ENCODE data around the gene CEBPZ. TPM values are rescaled to one million over a fixed set of nuclear protein-coding genes. Genes with fewer than 3 reads are reported as not detected.

CEBPZ gene
- total and polyA plus RNA-seq, 10 of the 15 experiments (the other 5 are each of a cell fraction or from before 2014, with no cell fraction given), result 29.4 to 89.2 (median 49.5) TPM

DNA sequence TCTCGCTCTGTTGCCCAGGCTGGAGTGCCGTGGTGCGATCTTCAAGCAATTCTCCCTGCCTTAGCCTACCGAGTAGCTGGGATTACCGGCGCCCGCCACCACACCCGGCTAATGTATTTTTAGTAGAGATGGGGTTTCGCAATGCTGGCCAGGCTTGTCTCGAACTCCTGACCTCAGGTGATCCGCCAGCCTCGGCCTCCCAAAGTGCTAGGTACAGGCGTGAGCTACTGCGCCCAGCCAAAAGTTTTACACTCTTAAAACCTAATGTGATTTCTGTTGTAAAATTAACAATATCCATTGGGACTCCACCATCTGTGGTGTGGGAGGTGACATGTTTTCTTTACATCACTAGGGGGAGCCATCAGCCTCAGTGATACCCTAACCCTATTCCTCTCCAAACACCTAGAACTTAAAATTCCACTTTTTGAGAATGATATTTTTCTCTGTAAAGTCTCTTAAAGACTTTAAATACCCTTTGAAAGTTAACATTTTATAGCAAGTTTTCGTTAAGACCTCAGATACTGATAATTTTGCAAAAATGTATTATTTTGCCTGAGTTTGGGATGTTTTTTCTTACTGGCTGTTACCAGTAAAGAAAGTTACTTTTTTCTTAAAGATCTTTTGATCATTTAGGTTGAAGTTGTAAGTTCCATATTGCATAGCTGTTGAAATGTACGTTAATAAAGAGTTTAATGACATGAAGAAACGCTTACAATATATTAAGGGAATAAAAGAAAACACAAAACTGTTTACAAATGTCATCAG, 63.0 kb downstream of the CEBPZ start:
- BruUV-seq (replicated peaks), result no TSS peak
- CTCF ChIA-PET, result interaction anchor here (0.6 to 3.4 kb wide), 45 partner anchors 8 to 1340 kb away, joined by 3 to 23 read pairs (median 4); partner anchors contain the start of genes EIF2AK2 and SULT6B1
- POLR2A ChIA-PET, result no interaction called here
- H3K4me1 ChIP-seq (ENCODE audit: control insufficient read depth, insufficient read depth, low read length), result no peaks in the 10 kb centered on the region
- no peak overlapping the region for H3K4me3 ChIP-seq
- no peaks in the 10 kb centered on the region for H3K79me2 ChIP-seq (ENCODE audit: control insufficient read depth, insufficient read depth, low read length)
- SMC1A ChIA-PET (ENCODE audit: uncharacterized antibody, unreplicated experiment), result interaction anchor here (0.8 to 2.2 kb wide), 14 partner anchors 10 to 709 kb away, joined by 3 to 10 read pairs (median 4); partner anchors contain the start of genes CEBPZ, EIF2AK2 and NDUFAF7
- no peaks in the 10 kb centered on the region for H4K20me1 ChIP-seq (ENCODE audit: control insufficient read depth, insufficient read depth)
- FAIRE-seq (peak; percentile 92), ATAC-seq (peak; percentile 91), DNase-seq (ENCODE audit: low read depth, low spot score) (no peak)
- H3K27ac ChIP-seq (ENCODE audit: control insufficient read depth, insufficient read depth), result no peak overlapping the region
- H3K9me3 ChIP-seq (replicated peaks; ENCODE audit: control insufficient read depth, insufficient read depth, low read length), result no peaks in the 10 kb centered on the region; the same call in 1 of the 3 replicates
- TF ChIP-seq, protein P1, sequence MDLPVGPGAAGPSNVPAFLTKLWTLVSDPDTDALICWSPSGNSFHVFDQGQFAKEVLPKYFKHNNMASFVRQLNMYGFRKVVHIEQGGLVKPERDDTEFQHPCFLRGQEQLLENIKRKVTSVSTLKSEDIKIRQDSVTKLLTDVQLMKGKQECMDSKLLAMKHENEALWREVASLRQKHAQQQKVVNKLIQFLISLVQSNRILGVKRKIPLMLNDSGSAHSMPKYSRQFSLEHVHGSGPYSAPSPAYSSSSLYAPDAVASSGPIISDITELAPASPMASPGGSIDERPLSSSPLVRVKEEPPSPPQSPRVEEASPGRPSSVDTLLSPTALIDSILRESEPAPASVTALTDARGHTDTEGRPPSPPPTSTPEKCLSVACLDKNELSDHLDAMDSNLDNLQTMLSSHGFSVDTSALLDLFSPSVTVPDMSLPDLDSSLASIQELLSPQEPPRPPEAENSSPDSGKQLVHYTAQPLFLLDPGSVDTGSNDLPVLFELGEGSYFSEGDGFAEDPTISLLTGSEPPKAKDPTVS (IDR thresholded peaks at IDR 0.05; ENCODE audit: low read depth, low read length), result no peak
- TF ChIP-seq RAD21 (IDR thresholded peaks at IDR 0.05; ENCODE audit: insufficient read depth, low read depth, low read length) (peak; percentile 73), SMC3 (IDR thresholded peaks at IDR 0.05; ENCODE audit: borderline replicate concordance, low read length) (peak; percentile 54; the same call in 1 of the 2 replicates), SRF (IDR thresholded peaks at IDR 0.05; ENCODE audit: low read depth in 2 of 2, low read length in 2 of 2) (no peak)
- TF ChIP-seq, protein P2, sequence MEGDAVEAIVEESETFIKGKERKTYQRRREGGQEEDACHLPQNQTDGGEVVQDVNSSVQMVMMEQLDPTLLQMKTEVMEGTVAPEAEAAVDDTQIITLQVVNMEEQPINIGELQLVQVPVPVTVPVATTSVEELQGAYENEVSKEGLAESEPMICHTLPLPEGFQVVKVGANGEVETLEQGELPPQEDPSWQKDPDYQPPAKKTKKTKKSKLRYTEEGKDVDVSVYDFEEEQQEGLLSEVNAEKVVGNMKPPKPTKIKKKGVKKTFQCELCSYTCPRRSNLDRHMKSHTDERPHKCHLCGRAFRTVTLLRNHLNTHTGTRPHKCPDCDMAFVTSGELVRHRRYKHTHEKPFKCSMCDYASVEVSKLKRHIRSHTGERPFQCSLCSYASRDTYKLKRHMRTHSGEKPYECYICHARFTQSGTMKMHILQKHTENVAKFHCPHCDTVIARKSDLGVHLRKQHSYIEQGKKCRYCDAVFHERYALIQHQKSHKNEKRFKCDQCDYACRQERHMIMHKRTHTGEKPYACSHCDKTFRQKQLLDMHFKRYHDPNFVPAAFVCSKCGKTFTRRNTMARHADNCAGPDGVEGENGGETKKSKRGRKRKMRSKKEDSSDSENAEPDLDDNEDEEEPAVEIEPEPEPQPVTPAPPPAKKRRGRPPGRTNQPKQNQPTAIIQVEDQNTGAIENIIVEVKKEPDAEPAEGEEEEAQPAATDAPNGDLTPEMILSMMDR (IDR thresholded peaks at IDR 0.05 in 2 of 3, conservative IDR thresholded peaks at IDR 0.05 in 1 of 3; ENCODE audit: control insufficient read depth in 2 of 3, extremely low read depth in 1 of 3, insufficient read depth in 1 of 3, low read depth in 3 of 3, low read length in 3 of 3), result peak; percentile 70 to 75 (median 73)
- no peak overlapping the region for H2AFZ ChIP-seq (ENCODE audit: control insufficient read depth, low read depth, low read length)
- intact Hi-C loops (cut with micrococcal nuclease; ENCODE audit: unreplicated experiment), result loop anchor here (1.0 to 10.0 kb wide), 4 partner anchors 114 to 709 kb away; no protein-coding TSS in a partner anchor
- no peak overlapping the region for H3K9ac ChIP-seq (ENCODE audit: control insufficient read depth, insufficient read depth, low read length)
- WGBS (ENCODE audit: insufficient coverage, insufficient replicate concordance, low lambda C conversion rate, missing lambda C conversion rate), result 27% methylated on average over 17 of the region's 17 CpGs
- RAD21 ChIA-PET (ENCODE audit: unreplicated experiment), result interaction anchor here (1.0 to 2.0 kb wide), 5 partner anchors 12 to 709 kb away, joined by 3 to 7 read pairs (median 4); partner anchors contain the start of gene EIF2AK2
- in situ Hi-C loops (cut with MboI), result no loop called here
- H3K4me2 ChIP-seq (ENCODE audit: control insufficient read depth, insufficient read depth), result no peak overlapping the region
- no peaks in the 10 kb centered on the region for H3K36me3 ChIP-seq (ENCODE audit: control insufficient read depth in 2 of 2, insufficient read depth in 2 of 2, low read length in 1 of 2)
- H3K27me3 ChIP-seq (replicated peaks in 1 of 2; ENCODE audit: control insufficient read depth in 2 of 2, insufficient read depth in 2 of 2, low read length in 1 of 2), result no peaks in the 10 kb centered on the region
